VCaP (cell line): ENCODE results near the gene CCDC116.

ENCODE experiments used
- H3K27ac ChIP-seq: fragments of 450-650 bp; 2 replicates; pipeline ENCODE4 v1.5.1; 2017
- TF ChIP-seq, protein P1 (sequence below): fragments of 450-650 bp; conservative IDR thresholded peaks from 2 replicates; pipeline ENCODE4 v1.5.1; 2017; ENCODE audit warnings: mild to moderate bottlenecking, moderate library complexity

Gene CCDC116

GRCh38 chr22:21666786-21667185, 34.2 kb downstream of the CCDC116 start:
- TF ChIP-seq, protein P1, sequence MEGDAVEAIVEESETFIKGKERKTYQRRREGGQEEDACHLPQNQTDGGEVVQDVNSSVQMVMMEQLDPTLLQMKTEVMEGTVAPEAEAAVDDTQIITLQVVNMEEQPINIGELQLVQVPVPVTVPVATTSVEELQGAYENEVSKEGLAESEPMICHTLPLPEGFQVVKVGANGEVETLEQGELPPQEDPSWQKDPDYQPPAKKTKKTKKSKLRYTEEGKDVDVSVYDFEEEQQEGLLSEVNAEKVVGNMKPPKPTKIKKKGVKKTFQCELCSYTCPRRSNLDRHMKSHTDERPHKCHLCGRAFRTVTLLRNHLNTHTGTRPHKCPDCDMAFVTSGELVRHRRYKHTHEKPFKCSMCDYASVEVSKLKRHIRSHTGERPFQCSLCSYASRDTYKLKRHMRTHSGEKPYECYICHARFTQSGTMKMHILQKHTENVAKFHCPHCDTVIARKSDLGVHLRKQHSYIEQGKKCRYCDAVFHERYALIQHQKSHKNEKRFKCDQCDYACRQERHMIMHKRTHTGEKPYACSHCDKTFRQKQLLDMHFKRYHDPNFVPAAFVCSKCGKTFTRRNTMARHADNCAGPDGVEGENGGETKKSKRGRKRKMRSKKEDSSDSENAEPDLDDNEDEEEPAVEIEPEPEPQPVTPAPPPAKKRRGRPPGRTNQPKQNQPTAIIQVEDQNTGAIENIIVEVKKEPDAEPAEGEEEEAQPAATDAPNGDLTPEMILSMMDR, result no peak
- peak overlapping the region; percentile 93 for H3K27ac ChIP-seq

- TF ChIP-seq, protein P1, result no peak
- peak overlapping the region; percentile 93 for H3K27ac ChIP-seq
These were observed 36.5 kb downstream of the CCDC116 start for GRCh38 chr22:21669026-21669425.

- TF ChIP-seq, protein P1, result no peak
- no peak overlapping the region for H3K27ac ChIP-seq
These were observed 39.6 kb downstream of the CCDC116 start for GRCh38 chr22:21672107-21672629.

DNA sequence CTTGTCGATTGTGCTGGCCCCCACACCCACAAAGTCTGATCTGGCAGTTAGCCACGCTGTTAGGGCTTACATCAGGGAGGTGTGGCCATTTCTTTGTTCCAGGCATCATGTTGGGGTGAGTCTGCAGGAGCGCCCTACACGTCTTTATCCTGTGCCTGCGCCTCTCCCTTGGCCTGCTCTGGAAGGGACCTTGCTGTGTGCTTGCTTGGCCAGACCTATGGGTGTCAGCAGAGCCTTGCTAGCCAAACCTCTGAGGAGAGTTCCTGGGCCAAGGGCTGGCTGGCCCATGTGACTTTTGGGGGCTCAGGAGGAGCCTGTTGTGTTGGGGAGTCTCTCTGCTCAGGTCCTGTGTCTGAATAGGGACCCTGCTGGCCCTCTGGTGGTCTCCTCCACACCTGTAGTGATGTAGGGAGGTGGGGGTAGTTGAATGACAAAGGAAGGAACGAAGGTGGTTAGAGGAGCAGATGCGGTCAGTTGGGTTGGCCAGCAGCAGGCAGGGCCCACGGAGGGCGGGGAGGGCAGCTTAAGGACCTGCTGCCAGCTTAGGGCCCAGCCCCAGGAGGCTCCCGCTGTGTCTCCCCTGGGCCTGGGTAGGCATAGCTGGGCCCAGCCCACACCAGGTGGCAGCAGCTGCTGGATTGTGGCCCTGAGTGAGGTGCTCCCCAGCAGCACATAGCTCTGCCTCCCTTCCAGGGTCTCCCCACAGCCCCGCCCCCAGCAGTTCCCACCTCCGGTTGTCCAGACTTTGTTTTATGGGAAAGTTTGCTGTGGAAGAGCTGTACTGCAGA, 41.2 kb downstream of the CCDC116 start:
- TF ChIP-seq, protein P1, result no peak; the same call in 1 of the 2 replicates
- H3K27ac ChIP-seq, result no peak overlapping the region

- H3K27ac ChIP-seq, result no peak overlapping the region
- TF ChIP-seq, protein P1, result no peak
These were observed 42.2 kb downstream of the CCDC116 start for GRCh38 chr22:21674638-21675245.

GRCh38 chr22:21677606-21678443, 45.3 kb downstream of the CCDC116 start:
- H3K27ac ChIP-seq, result peak overlapping the region; percentile 55
- TF ChIP-seq, protein P1, result no peak

GRCh38 chr22:21678842-21679241, 46.3 kb downstream of the CCDC116 start:
- peak overlapping the region; percentile 55; the same call in 1 of the 2 replicates for H3K27ac ChIP-seq
